Choroid plexus epithelial cell (primary cell): ENCODE data around the gene SND1.

Source experiments
- DNase-seq: peaks from one replicate; pipeline ENCODE4 v3.0.0-alpha.2; 2010; ENCODE audit warnings: low read depth
- H3K4me3 ChIP-seq: 2 replicates; pipeline ENCODE4 v1.5.1; 2011; ENCODE audit warnings: low read depth, mild to moderate bottlenecking, control low read depth, low read length, moderate library complexity
- CTCF ChIP-seq: conservative IDR thresholded peaks from 2 replicates; pipeline ENCODE4 v1.5.1; 2011; ENCODE audit warnings: low read depth, mild to moderate bottlenecking, control low read depth, inconsistent platforms, low read length, moderate library complexity

Gene SND1

GRCh38 chr7:127769137-127769536 lies 117.1 kb downstream of the SND1 start:
- DNase-seq: no peak
- TF ChIP-seq CTCF: no peak
- H3K4me3 ChIP-seq: no peak overlapping the region

GRCh38 chr7:127769696-127770400 lies 117.9 kb downstream of the SND1 start:
- TF ChIP-seq CTCF: no peak
- H3K4me3 ChIP-seq: no peak overlapping the region
- peak; percentile 53 for DNase-seq

GRCh38 chr7:127770885-127771284 lies 118.9 kb downstream of the SND1 start:
- DNase-seq: peak; percentile 41
- H3K4me3 ChIP-seq: no peak overlapping the region
- no peak for TF ChIP-seq CTCF

GRCh38 chr7:127771707-127772106 lies 119.7 kb downstream of the SND1 start:
- no peak overlapping the region for H3K4me3 ChIP-seq
- TF ChIP-seq CTCF: no peak
- DNase-seq: no peak

- TF ChIP-seq CTCF: no peak
- DNase-seq: peak; percentile 84
- H3K4me3 ChIP-seq: no peak overlapping the region
Observed at GRCh38 chr7:127776776-127777386, 124.9 kb downstream of the SND1 start.

GRCh38 chr7:127780489-127780888 lies 128.5 kb downstream of the SND1 start:
- TF ChIP-seq CTCF: no peak
- DNase-seq: no peak
- H3K4me3 ChIP-seq: no peak overlapping the region

GRCh38 chr7:127781081-127781480 lies 129.1 kb downstream of the SND1 start:
- no peak for DNase-seq
- no peak overlapping the region for H3K4me3 ChIP-seq
- TF ChIP-seq CTCF: no peak
